HG03095 (cell line): Measurements from ENCODE around the gene SEPTIN7.

ENCODE experiments used
- ATAC-seq: cut with Tn5 transposase; IDR thresholded peaks from one replicate; pipeline ENCODE4 v1.9.1; 2021; ENCODE audit warnings: moderate library complexity; ENCODE audit not compliant: unreplicated experiment

Gene SEPTIN7

DNA sequence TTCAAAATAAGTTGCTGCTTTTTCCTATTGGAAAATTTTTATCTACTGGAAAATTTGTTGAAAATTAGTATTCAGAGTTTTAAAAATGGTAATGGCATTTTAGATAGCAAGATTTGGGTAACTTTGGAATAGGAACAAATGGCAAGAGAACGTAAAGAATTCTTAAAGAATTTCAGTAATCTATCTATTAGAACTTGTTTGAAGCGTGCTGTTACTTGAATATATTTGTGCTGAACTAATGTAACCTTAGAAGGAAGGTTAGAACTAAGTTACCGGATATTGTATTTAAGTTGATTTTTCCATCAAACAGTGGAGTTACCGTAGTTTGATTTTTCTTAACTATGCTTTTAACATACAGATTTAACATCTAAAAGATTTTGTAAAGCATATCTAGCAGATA lies 25.9 kb downstream of the SEPTIN7 start:
- no peak for ATAC-seq

DNA sequence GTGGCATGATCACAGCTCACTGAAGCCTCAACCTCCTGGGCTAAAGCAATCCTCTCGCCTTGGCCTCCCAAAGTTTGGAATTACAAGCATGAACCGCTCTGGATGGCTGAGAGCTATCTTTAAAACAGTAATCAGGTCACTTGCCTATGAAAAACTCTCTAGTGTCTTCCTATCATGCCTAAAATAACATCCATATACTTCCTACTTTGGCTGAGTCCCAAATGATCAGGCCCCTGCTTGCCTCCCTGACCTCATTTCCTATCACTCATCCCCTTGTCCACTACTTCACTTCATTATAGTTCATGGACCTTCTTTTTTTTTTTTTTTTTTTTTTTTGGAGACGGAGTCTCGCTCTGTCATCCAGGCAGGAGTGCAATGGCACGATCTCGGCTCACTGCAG lies 28.0 kb downstream of the SEPTIN7 start:
- no peak for ATAC-seq

DNA sequence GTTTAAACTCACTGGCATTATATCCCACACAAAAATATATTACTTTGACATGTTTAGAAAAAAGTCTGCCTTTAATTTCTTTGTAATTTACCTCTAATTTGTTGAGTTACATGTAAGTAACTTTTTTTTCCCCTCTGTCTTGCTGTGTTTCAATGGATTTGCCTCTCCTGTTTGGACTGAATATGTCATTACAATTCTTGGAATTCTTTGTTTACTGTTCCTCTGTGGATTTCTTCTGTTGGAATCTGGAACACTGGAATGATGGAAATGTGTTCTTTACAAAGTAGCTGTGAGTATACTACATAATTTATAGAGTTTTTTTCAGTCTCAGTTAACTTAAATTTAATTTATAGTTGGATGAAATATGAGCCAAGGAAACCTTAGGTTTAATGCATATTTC lies 30.4 kb downstream of the SEPTIN7 start:
- no peak for ATAC-seq

DNA sequence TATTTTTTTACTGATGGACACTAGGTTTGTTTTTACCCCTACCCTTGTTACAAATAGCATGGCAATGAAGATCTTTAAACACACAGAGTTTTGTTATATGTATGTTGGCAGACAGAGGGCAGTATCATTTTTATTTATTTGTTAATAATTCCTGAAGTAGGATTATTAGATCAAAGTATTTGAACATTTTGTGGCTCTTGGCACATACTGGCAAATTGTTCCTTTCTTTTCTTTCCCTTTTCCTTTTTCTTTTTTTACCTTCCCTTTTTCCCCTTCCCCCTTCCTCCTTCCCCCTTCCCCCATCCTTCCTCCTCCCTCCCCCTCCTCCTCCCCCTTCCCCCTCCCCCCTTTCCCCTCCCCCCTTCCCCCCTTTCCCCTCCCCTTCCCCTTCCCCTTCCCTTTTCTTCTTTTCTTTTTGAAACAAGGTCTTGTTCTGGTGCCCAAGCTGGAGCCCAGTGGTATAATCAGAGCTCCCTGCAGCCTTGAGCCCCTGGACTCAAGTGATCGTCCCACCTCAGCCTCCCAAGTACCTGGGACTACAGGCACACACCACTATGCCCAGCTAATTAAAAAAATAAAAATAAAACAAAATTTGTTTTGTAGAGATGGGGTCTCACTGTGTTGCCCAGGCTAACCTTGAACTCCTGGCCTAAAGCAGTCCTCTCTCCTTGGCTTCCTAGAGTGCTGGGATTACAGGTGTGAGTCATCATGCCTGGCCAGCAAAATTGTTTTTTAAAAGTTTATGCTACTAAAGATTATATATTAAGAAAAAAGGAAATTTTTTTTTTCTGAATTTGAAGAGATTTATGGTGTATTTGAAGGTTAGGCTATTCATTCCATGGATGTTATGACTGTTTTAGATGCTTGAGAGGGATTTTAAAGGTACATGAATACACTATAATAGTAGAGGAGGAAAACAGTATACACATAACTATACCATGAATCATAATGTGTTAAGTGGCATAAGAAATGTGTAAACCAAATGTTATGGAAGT lies 39.3 kb downstream of the SEPTIN7 start:
- ATAC-seq: no peak

DNA sequence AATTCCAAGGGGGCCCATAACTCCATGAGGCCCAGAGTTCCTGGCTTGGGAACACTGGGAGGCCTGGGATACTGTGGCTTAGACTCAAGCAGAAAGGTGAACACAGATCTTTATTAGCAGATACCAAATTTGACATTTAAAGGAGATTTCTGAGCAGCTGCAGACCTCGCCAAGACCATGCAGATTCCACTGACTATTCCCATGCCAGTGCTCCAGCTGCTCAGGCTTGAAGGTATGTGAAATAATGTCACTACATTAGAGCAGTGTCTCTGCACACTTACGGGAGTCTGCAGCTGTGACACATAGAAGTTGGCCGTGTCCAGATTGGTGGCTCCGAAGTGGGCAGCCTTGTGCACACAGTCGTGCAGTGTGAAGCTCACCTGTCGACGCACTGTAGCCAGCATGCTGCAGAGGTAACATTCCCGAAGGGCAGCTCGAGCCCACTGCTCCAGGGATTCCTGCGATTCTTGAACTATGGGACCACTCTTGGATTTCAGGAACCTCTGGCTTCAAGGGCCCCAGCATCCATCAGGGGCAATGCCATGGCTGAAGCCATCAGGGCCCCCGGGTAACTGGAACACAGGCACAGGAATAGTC lies 46.1 kb downstream of the SEPTIN7 start:
- no peak for ATAC-seq

DNA sequence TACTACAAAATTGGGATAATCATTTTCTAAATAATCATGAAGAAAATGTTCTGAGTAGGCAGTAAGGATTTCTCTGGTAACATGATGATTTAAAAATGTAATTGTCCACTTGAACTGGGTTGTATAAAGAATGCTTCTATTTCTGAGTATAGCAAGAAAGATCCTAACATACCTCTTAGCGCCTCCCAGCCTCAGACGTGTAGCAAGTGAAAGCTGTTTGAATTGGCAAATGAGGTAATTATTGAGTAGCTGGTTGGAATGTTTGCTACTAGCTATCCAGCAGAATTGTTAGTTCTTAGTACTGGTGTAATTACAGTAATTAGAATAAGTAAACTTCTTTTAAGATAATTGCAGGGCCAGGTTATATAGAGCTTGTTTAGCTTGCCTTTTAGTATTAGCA lies 47.9 kb downstream of the SEPTIN7 start:
- no peak for ATAC-seq

DNA sequence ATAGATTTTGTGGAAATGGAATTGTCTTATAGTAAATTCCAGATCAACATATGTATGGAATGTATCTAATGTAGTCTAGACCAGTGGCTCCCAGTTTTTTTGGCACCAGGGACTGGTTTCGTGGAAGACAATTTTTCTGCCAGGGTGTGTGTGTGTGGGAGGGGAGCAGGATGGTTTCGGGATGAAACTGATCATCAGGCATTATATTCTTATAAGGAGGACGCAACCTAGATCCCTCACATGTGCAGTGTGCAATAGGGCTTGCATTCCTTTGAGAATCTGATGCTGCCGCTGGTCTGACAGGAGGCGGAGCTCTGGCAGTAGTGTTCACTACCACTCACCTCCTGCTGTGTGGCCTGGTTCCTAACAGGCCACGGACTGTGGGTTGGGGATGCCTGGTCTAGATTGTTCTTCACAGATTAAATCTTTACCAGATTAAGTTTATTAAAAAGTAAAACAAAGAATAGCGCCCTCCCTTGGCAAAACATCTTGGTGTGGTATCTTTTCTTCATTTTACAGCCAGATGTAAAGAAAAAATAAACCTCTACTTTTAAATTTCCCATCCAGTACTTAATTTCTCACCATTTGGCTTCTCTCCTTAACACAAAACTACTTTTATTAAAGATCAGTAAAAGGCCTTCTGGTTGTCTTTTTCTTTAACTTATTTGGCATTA lies 48.4 kb downstream of the SEPTIN7 start:
- ATAC-seq: no peak

DNA sequence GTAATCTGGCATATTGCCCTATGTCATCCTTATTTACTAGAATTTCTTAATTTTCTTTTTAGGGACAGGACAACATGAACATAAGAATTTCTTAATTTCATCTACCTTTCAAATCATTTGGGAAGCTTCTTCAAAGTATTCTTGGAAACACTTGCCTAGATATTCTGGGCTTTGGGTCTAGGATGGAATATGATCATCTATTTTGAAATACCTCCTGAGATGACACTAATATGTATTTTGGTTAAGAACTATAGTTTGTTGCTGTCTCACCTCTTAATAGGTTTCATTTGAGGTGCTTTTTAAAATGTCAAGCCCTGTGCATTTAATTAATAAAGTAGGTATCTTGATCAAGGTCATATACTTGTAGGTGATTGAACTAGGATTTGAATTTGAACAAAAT lies 49.1 kb downstream of the SEPTIN7 start:
- no peak for ATAC-seq
